ENCODE measurements around the gene FSTL4.
"Not testable (repeated sequence)": the region's sequence is repeated elsewhere in the genome, so short reads cannot be mapped to it uniquely, and the experiment has no call there.

The FSTL4 gene

GRCh38 chr5:133397990-133398645 lies 214.2 kb downstream of the FSTL4 start:
- DNase-seq = no peak

GRCh38 chr5:133397348-133397747 lies 215.0 kb downstream of the FSTL4 start:
- no peak for DNase-seq

GRCh38 chr5:133396814-133397213 lies 215.5 kb downstream of the FSTL4 start:
- no peak for DNase-seq

GRCh38 chr5:133396187-133396741 lies 216.1 kb downstream of the FSTL4 start:
- DNase-seq = no peak

- not testable (repeated sequence) for DNase-seq
Observed at GRCh38 chr5:133395207-133395606, 217.1 kb downstream of the FSTL4 start.

GRCh38 chr5:133394477-133394817 lies 217.9 kb downstream of the FSTL4 start:
- not testable (repeated sequence) for DNase-seq

GRCh38 chr5:133393776-133394476 lies 218.4 kb downstream of the FSTL4 start:
- no peak for DNase-seq

GRCh38 chr5:133392448-133392847 lies 219.9 kb downstream of the FSTL4 start:
- no peak for DNase-seq

- DNase-seq = no peak
Observed at GRCh38 chr5:133391354-133392136, 220.8 kb downstream of the FSTL4 start.

- DNase-seq = no peak
Observed at GRCh38 chr5:133390416-133391353, 221.7 kb downstream of the FSTL4 start.

- DNase-seq = no peak
Observed at GRCh38 chr5:133389066-133389590, 223.2 kb downstream of the FSTL4 start.

GRCh38 chr5:133387621-133388020 lies 224.7 kb downstream of the FSTL4 start:
- DNase-seq = no peak

GRCh38 chr5:133387091-133387490 lies 225.2 kb downstream of the FSTL4 start:
- no peak for DNase-seq

- DNase-seq = no peak
Observed at GRCh38 chr5:133386662-133387061, 225.7 kb downstream of the FSTL4 start.

GRCh38 chr5:133385346-133385745 lies 227.0 kb downstream of the FSTL4 start:
- no peak for DNase-seq

GRCh38 chr5:133384903-133385302 lies 227.4 kb downstream of the FSTL4 start:
- no peak for DNase-seq

GRCh38 chr5:133384120-133384855 lies 228.1 kb downstream of the FSTL4 start:
- no peak for DNase-seq

- DNase-seq = no peak
Observed at GRCh38 chr5:133383580-133383939, 228.8 kb downstream of the FSTL4 start.

GRCh38 chr5:133382661-133383579 lies 229.4 kb downstream of the FSTL4 start:
- DNase-seq = no peak

Data from stimulated activated naive CD4-positive, alpha-beta T cell treated with Interleukin-2 at 50 U/mL for 16 hours (primary cell).